IPS DF 6.9 (cell line): ENCODE data around the gene PPP2R2D.

Experiments used
- DNase-seq: peaks from one replicate; pipeline ENCODE4 v3.0.0-alpha.2; 2013; ENCODE audit warnings: low read depth, low spot score
- H3K27ac ChIP-seq: one replicate; pipeline ENCODE4 v1.5.1; 2013; ENCODE audit warnings: low read length, control low read depth
- H3K27me3 ChIP-seq: 2 replicates; pipeline ENCODE4 v1.6.1; 2013; ENCODE audit warnings: mild to moderate bottlenecking, low read length; ENCODE audit not compliant: control insufficient read depth, insufficient read depth
- H3K36me3 ChIP-seq: 2 replicates; pipeline ENCODE4 v1.6.1; 2013; ENCODE audit warnings: low read length; ENCODE audit not compliant: control insufficient read depth, insufficient read depth
- H3K4me1 ChIP-seq: 2 replicates; pipeline ENCODE4 v1.6.1; 2013; ENCODE audit warnings: low read length; ENCODE audit not compliant: control insufficient read depth, insufficient read depth
- H3K4me3 ChIP-seq: 2 replicates; pipeline ENCODE4 v1.5.1; 2013; ENCODE audit warnings: mild to moderate bottlenecking, low read length
- H3K9me3 ChIP-seq: 2 replicates; pipeline ENCODE4 v1.6.1; 2013; ENCODE audit warnings: low read length, inconsistent platforms; ENCODE audit not compliant: control insufficient read depth, insufficient read depth
- WGBS: extraction: QIAGEN DNeasy Blood & Tissue Kit; methylation state at CpG from one replicate; pipeline ENCODE4 v1.1.7; 2013; ENCODE audit warnings: mixed read lengths, missing lambda C conversion rate; ENCODE audit not compliant: insufficient read length, insufficient coverage; 5-methylcytosine and 5-hydroxymethylcytosine counted together

The PPP2R2D gene

DNA sequence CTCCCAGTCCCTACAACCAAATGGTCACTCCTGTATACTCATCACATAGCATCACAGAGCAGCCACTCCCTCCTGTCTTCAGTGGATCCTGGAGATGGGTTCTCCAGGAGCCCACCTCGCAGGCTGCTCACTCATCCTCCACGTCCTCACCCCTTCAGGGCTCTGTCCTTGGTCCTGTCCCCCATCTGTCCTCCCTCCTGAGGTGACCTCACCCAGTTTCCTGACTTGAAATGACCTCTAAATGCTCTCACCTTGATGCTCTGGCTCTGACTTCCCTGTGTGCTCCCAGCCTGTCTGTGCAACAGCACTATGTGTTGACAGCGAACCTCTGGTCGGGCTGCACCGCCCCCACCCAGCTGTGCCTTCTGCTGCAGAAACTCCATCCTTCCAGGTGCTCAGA lies 2.1 kb upstream of the PPP2R2D start:
- DNase-seq, result no peak
- H3K27me3 ChIP-seq, result no peaks in the 10 kb centered on the region
- no peak overlapping the region for H3K27ac ChIP-seq
- WGBS, result no CpG with 5 or more reads among the region's 5 CpGs
- no peaks in the 10 kb centered on the region for H3K36me3 ChIP-seq
- no peaks in the 10 kb centered on the region for H3K4me1 ChIP-seq
- H3K4me3 ChIP-seq, result no peak overlapping the region
- H3K9me3 ChIP-seq, result no peaks in the 10 kb centered on the region

DNA sequence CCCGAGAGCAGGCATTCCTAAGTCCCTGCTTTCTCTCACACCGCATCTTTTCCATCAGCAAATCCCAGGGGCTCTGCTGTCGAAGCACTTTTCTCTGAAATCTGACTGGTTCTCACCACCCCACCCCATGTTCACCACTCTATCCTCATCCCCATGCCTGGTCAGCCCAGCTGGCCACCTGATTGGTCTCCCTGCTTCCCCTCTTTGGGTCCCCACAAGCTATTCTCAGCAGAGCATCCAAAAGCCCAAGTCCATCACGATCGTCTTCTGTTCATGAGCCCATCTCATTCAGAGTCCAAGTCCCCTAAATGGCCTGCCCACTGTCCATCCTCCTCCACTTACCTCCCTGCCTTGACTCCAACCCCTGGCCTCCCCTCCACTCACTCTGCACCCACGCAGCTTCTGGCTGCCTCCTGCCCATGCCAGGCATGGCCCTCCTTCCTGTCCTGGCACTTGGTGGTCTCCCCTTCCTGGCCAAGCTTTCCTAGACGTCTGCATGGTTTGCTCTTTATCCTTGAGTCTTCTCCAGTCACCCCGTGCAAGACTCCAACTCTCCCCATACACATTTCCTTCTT lies 1.6 kb upstream of the PPP2R2D start:
- H3K9me3 ChIP-seq, result no peaks in the 10 kb centered on the region
- WGBS, result 100% methylated on average over 1 of the region's 8 CpGs
- H3K27me3 ChIP-seq, result no peaks in the 10 kb centered on the region
- no peak for DNase-seq
- H3K27ac ChIP-seq, result no peak overlapping the region
- no peaks in the 10 kb centered on the region for H3K4me1 ChIP-seq
- no peak overlapping the region for H3K4me3 ChIP-seq
- H3K36me3 ChIP-seq, result no peaks in the 10 kb centered on the region

- H3K9me3 ChIP-seq, result no peaks in the 10 kb centered on the region
- no peaks in the 10 kb centered on the region for H3K36me3 ChIP-seq
- H3K27ac ChIP-seq, result no peak overlapping the region
- H3K4me1 ChIP-seq, result no peaks in the 10 kb centered on the region
- no peak for DNase-seq
- peak overlapping the region; percentile 88 for H3K4me3 ChIP-seq
- H3K27me3 ChIP-seq, result no peaks in the 10 kb centered on the region
- WGBS, result 100% methylated on average over 1 of the region's 24 CpGs
These were observed 986 bp upstream of the PPP2R2D start for GRCh38 chr10:131899695-131900349.

DNA sequence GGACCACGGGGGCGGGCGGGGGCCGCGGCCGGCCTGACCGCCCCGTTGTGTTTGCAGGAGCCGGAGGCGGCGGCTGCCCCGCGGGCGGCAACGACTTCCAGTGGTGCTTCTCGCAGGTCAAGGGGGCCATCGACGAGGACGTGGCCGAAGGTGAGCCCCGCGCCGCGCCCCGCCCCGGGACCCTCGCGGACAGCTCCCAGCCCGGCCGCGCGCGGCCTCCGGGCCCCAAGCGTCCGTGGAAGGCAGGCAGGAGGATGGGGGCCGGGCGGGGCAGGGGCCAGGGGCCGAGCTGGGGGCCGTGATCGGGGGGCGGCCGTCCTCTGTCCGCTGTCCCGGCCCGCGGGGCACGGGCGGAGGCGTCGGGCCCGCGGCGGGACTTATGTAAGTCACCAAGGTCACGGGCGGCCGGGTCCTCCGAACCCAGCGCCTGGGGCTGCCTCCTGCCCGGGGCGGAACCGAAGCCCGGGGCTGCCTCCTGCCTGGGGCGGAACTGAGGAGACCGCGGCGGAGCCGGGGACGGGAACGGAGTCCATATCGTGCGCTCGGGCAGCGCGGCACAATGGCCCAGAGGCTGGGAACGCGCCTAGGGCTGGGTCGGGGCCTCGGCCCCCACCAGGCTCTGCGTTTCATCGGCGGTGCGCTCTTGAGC lies 497 bp downstream of the PPP2R2D start:
- no peak for DNase-seq
- no peaks in the 10 kb centered on the region for H3K36me3 ChIP-seq
- no CpG with 5 or more reads among the region's 83 CpGs for WGBS
- no peaks in the 10 kb centered on the region for H3K27me3 ChIP-seq
- no peaks in the 10 kb centered on the region for H3K9me3 ChIP-seq
- H3K27ac ChIP-seq, result no peak overlapping the region
- H3K4me3 ChIP-seq, result peak overlapping the region; percentile 88
- H3K4me1 ChIP-seq, result no peaks in the 10 kb centered on the region

- H3K4me3 ChIP-seq, result no peak overlapping the region; the same call in 1 of the 2 replicates
- no peak overlapping the region for H3K27ac ChIP-seq
- no peaks in the 10 kb centered on the region for H3K4me1 ChIP-seq
- H3K9me3 ChIP-seq, result no peaks in the 10 kb centered on the region
- no peaks in the 10 kb centered on the region for H3K27me3 ChIP-seq
- no peaks in the 10 kb centered on the region for H3K36me3 ChIP-seq
- no CpG with 5 or more reads among the region's 5 CpGs for WGBS
- DNase-seq, result no peak
These were observed 1.4 kb downstream of the PPP2R2D start for GRCh38 chr10:131902211-131902610.

DNA sequence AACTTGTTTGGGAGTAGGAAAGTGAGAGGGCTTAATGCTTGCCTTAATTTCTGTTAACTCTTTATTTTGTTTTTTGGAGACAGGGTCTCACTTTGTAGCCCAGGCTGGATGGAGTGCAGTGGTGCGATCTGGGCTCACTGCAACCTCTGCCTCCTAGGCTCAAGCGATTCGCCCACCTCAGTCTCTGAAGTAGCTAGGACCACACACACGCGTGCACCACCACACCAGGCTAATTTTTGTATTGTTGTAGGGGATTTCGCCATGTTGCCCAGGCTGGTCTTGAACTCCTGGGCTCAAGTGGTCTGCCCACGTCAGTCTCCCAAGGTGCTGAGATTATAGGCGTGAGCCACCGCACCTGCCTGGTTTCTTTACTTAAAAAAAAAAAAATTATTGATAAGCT lies 1.9 kb downstream of the PPP2R2D start:
- Histone ChIP-seq H3K36me3 (no peaks in the 10 kb centered on the region), H3K27ac (no peak overlapping the region), H3K9me3 (no peaks in the 10 kb centered on the region), H3K27me3 (no peaks in the 10 kb centered on the region), H3K4me3 (no peak overlapping the region), H3K4me1 (no peaks in the 10 kb centered on the region)
- no peak for DNase-seq
- WGBS, result no CpG with 5 or more reads among the region's 9 CpGs

- Histone ChIP-seq H3K4me1 (no peaks in the 10 kb centered on the region), H3K27ac (no peak overlapping the region), H3K4me3 (no peak overlapping the region), H3K9me3 (no peaks in the 10 kb centered on the region), H3K36me3 (no peaks in the 10 kb centered on the region), H3K27me3 (no peaks in the 10 kb centered on the region)
- no peak for DNase-seq
- no CpG with 5 or more reads among the region's 5 CpGs for WGBS
These were observed 4.4 kb downstream of the PPP2R2D start for GRCh38 chr10:131905267-131905571.

DNA sequence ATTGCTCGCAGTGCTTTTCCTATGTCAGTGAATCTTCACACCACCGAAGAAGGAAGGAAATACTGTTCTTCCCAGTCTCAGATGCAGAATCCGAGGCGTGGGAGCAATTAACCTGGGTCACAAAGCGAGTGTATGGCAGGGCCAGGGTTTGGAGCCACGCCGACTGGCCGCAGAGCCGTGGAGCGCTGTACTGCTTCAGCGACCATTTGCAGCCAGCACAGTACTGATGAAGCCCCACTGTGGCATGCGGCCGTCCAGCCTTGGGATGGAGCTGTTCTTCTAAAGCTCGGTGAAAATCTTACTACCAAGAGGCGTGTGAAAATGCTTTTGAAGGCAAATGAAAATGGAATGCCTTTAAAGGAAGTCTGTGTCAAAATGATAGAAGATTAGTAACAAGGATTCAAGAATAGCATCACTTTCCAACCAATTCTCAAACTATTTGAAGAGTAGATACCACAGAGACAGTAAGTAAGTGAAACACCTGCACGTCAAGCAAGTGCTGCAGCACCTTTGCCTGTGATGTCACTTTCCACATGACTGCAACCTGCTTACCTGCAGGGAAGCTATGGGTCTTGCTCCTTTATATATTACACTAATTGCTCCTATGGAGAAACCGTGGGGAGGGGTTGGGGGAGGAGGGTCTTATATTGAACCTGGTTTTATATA lies 4.9 kb downstream of the PPP2R2D start:
- DNase-seq, result no peak
- H3K4me1 ChIP-seq, result no peaks in the 10 kb centered on the region
- no peaks in the 10 kb centered on the region for H3K27me3 ChIP-seq
- no peaks in the 10 kb centered on the region for H3K9me3 ChIP-seq
- no peak overlapping the region for H3K27ac ChIP-seq
- WGBS, result no CpG with 5 or more reads among the region's 17 CpGs
- no peak overlapping the region for H3K4me3 ChIP-seq
- no peaks in the 10 kb centered on the region for H3K36me3 ChIP-seq

DNA sequence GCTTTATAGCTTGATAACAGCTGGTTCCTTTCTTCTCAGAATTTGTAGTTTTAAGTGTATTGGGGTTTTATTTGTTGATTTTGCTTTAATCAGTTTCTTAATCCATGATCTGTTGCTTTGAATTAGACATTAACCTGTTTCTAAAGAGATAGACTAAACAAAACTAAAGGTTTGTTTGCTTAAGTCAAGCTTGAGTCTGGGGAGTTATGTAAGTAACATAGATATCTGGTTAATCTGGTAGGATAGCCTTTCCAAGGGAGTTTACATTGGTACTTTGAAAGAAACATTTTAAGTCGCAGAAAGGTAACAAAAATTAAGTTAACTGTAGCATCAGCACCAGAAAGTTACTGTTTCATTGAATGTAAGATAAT lies 5.4 kb downstream of the PPP2R2D start:
- no CpG with 5 or more reads among the region's 1 CpG for WGBS
- Histone ChIP-seq H3K36me3 (no peaks in the 10 kb centered on the region), H3K27me3 (no peaks in the 10 kb centered on the region), H3K27ac (no peak overlapping the region), H3K9me3 (no peaks in the 10 kb centered on the region), H3K4me3 (no peak overlapping the region), H3K4me1 (no peaks in the 10 kb centered on the region)
- no peak for DNase-seq

DNA sequence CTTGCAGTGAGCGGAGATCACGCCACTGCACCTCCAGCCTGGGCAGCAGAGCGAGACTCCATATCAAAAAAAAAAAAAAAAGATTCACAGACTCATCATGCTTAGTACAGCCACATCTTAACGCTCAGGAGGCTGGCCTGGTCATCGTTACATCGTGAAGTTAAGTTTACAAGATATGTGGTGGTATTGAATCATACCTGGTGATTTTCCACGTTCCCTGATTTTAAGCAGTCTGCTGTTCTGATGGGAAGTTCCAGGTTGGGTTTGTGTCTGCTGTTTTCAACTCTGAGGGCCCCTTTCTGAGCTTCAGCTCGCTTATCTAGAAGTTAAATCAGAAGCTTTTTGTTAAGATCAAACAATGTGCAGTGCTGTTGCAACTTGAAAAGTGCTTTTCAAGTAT lies 6.9 kb downstream of the PPP2R2D start:
- WGBS, result no CpG with 5 or more reads among the region's 8 CpGs
- H3K4me1 ChIP-seq, result no peaks in the 10 kb centered on the region
- H3K4me3 ChIP-seq, result no peak overlapping the region

More for the DNA sequence above, 6.9 kb downstream of the PPP2R2D start:
- no peaks in the 10 kb centered on the region for H3K9me3 ChIP-seq
- no peaks in the 10 kb centered on the region for H3K27me3 ChIP-seq
- H3K36me3 ChIP-seq, result no peaks in the 10 kb centered on the region
- no peak overlapping the region for H3K27ac ChIP-seq
- no peak for DNase-seq
